NCI-H526 (cell line): ENCODE results near the gene PRR14L.

Experiments used
- DNase-seq, 2 experiments: peaks; one replicate each; lab custom pipeline; 2025; lab: John Stamatoyannopoulos, UW

PRR14L gene

DNA sequence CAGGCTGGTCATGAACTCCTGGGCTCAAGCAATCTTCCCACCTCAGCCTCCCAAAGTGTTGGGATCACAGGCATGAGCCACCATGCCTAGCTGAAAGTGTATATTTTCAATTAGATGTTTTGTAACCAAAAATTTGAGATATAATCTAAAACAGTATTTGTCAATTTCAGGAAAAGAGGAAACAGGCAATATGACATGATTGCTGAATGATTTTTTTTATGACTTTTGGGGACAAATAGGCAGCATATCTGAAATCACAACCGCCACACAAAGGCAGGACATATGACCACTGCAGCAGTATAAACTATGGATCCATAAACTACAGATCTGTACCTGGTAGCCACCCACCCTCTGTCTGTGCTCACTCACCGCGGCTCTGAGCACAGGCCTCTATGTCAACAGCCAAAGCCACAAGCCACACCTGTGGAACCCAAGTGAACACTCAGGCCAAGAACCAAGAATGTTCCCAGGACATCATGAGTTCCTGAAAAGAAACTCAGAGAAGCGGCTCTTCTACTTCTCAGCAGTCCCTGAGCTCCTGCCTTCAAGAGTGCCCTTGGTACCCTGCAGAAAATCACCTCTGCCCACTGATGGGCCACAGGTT, 110.4 kb downstream of the PRR14L start:
- no peak for DNase-seq

DNA sequence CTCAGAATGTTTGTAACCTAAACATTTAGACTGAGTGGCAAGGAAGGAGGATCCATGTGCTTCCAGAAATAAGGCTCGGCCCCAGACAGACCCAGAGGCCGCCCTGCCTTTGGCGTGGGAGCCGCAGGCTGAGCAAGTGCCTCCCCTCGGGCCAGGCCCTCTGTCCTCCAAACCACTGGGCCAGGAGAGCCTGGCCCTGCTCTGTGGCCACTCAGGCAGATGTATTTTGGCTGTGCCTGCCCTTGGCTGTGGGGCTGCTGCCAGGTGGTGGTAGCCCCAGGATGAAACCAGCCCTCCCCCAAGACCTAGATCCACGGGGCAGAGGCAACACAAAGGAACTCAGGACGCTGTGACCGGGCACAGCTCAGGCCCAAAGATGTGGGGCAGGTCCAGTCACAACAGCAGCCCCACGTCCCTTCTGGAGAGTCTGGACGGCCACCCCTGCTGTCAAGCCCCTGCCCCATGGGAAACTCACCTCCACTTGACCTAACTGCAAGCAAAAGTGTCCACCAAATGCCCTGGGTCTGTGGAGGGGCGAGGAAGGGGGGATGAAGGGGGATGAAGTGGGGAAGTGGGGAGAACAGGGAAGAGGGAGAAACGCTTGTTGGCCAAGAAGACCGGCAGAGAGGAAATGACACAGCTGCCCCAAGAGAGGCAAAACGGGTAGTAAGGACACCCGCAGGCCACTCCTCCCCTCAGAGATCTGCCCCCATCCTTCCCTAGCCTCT, 111.9 kb downstream of the PRR14L start:
- DNase-seq: no peak

DNA sequence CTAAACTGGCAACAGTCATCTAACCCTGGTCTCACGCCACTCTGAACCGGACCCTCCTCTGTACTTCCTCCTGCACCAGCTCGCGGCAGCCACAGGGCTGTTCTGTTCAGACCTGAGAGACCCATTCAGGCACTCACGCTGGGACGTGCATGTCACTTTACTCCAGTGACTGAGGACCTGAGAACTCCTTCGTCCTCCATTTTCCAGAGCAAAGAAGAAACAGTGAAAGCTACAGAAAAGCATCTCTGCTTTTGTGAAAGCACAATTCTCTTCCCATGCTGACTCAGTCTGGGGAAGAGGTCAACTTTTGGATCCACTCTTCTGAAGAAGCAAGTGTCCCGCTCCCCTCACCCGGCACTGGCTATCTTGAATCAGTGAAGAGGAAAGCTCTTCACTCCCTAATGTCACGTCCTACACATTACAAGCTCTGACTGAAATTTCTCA, 112.5 kb downstream of the PRR14L start:
- DNase-seq: no peak

DNA sequence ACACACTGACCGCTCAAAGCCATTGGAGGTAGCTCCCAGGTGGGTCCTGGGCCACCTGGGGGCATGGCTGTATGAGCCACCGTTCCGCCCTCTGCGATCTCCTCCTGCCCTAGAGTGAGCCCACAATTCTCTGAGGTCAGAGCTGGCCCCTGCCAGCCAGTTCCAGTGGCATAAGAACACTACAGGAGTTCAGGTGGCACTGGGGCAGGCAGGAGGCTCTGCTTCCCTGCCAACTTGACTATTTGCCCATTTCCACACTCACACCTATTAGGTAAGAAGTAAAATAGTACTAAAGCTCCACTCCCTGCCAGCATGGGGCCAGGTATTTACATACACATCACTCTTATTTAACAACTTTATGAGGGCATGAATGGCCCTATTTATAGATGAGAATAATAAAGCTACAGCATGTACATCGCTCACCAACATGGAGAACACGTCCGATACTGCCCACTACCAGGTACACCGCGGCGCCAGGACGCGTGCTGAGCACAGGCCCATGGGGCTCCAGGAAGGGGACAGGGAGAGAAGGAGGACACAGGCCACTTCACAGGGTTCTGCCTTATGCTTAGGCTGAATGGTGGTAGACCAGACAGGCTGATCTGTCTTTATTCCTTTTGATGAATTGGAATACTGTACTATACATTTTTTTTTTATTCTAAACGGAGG, 114.2 kb downstream of the PRR14L start:
- DNase-seq: peak; percentile 21 to 39

DNA sequence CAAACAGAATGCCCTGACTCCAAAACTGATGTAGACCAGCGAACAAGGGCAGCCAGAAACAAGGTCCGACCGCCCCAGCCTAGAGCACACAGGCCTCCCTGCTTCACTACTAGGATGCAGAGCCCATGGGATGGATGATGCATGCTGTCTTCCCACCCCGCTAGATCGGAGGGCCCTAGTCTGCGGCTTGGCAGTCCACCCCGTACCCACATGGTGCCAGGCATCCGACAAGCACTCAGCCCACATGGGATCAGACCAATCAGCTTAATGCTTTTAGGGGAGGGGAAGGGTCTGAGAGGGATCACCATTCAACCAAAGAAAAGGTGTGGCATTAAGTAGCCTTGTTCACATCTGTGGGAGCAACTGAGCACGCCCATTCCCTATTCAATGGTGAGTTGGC, 118.5 kb downstream of the PRR14L start:
- no peak for DNase-seq
